ENCODE measurements around the gene CRNKL1.
"Not testable (repeated sequence)": the region's sequence is repeated elsewhere in the genome, so short reads cannot be mapped to it uniquely, and the experiment has no call there.

The CRNKL1 gene

GRCh38 chr20:20010639-20011500, 41.4 kb downstream of the CRNKL1 start:
- no peak for DNase-seq (ENCODE audit: low read depth in 4 of 4, low spot score in 1 of 4)

GRCh38 chr20:20009784-20010253, 42.4 kb downstream of the CRNKL1 start:
- no peak for DNase-seq (ENCODE audit: low read depth in 4 of 4, low spot score in 1 of 4)

DNA sequence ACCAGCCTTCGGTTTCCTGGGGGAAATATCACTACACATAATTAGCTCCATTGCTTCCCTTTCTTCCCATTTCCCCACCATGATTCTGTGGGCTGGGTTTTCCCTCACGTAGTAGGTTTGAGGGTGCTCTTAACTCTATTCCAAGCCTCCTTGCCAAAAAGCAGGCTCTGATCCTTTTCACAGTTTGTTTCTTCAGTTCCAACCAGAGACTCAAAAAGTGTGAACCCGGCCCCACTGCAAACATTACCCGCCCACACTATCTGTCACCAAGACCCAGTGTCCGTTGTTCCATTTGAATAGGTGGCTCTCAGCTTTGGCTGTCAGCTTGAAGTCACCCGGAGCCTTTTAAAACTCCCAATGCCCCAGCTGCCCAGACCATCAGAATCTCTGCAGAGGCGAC, 46.9 kb downstream of the CRNKL1 start:
- DNase-seq (ENCODE audit: low read depth in 4 of 4, low spot score in 1 of 4), result no peak

- DNase-seq (ENCODE audit: low read depth in 4 of 4, low spot score in 1 of 4), result not testable (repeated sequence)
These were observed 48.3 kb downstream of the CRNKL1 start for GRCh38 chr20:20003955-20004322.

- DNase-seq (ENCODE audit: low read depth in 4 of 4, low spot score in 1 of 4), result no peak
These were observed 49.0 kb downstream of the CRNKL1 start for GRCh38 chr20:20003031-20003954.

GRCh38 chr20:20002101-20002998, 49.9 kb downstream of the CRNKL1 start:
- no peak for DNase-seq (ENCODE audit: low read depth in 4 of 4, low spot score in 1 of 4)

DNA sequence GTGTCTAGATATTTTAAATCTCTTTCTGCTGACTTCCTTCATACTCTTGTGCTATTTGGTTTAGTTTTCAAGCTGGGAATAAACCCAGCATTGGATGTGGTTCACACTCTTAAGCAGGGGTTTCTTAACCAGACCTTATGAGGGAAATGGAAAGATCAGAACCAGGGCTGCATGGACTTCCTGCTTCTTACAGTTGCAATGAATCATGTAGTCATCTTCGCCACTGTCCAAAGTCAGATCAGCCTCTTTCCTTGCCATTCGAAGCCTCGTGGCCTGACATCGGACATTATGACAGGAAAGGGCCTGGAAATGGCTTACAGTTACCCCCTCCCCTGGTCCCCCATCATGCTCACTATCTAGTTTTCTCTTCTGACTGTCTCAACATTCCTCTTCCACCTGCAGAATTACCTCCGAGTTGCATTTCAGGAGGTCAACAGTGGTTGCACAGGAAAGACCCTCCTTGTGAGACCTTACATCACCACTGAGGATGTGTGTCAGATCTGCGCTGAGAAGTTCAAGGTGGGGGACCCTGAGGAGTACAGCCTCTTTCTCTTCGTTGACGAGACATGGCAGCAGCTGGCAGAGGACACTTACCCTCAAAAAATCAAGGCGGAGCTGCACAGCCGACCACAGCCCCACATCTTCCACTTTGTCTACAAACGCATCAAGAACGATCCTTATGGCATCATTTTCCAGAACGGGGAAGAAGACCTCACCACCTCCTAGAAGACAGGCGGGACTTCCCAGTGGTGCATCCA, 51.9 kb downstream of the CRNKL1 start:
- no peak for DNase-seq (ENCODE audit: low read depth in 4 of 4, low spot score in 1 of 4)

- no peak for DNase-seq (ENCODE audit: low read depth in 4 of 4, low spot score in 1 of 4)
These were observed 53.1 kb downstream of the CRNKL1 start for GRCh38 chr20:19998990-19999705.

- no peak for DNase-seq (ENCODE audit: low read depth in 4 of 4, low spot score in 1 of 4)
These were observed 55.3 kb downstream of the CRNKL1 start for GRCh38 chr20:19996917-19997316.

- no peak for DNase-seq (ENCODE audit: low read depth in 4 of 4, low spot score in 1 of 4)
These were observed 56.0 kb downstream of the CRNKL1 start for GRCh38 chr20:19996222-19996621.

DNA sequence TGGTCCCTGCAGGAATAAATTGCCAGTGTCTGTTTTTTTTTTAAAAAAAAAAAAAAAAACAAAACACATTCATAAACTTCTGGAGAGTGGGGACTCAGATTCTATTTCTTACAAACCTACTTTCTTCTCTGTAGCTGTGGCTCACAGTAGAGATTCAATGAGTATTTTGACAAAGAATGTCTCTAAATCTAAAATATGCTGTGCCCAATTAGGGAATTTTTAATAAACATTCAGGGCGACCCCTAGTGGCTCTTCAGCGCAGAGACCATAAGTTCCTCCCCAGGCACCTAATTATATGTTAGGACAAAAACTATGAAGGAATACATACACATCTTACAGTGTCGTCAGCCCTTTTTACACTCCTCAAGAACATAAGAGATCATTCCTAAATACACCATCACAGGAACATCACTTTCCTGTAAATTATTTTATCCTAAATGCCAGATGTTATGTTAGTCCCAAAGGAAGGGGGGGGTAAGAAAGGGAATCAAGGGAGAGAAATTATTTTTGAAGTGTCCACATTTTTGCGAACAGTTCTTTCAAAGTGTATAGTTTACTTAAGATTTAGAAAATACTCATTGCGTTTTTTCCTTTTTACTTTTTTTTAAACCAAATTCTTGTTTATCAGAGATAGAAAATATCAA, 56.9 kb downstream of the CRNKL1 start:
- DNase-seq (ENCODE audit: low read depth in 4 of 4, low spot score in 1 of 4), result no peak

GRCh38 chr20:19993958-19994669, 58.2 kb downstream of the CRNKL1 start:
- no peak for DNase-seq (ENCODE audit: low read depth in 4 of 4, low spot score in 1 of 4)

GRCh38 chr20:19992996-19993908, 59.0 kb downstream of the CRNKL1 start:
- no peak for DNase-seq (ENCODE audit: low read depth in 4 of 4, low spot score in 1 of 4)

DNA sequence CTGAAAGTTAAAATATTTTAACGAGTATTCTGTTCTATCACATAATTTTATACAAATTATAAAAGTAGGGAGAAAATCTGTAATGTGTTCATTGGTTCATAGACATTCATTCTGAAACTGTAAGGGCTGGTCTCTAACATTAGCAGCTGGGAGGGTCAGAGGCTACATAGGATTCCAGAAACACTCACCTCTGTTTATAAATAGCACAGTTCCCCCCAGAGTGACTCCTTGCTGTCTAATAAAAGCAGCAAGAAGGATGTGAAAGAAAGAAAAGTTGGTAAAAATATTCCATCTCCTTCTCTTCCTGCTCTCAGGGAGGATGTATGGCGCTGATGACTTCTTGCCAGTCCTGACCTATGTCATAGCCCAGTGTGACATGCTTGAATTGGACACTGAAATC, 60.4 kb downstream of the CRNKL1 start:
- DNase-seq (ENCODE audit: low read depth in 4 of 4, low spot score in 1 of 4), result no peak

DNA sequence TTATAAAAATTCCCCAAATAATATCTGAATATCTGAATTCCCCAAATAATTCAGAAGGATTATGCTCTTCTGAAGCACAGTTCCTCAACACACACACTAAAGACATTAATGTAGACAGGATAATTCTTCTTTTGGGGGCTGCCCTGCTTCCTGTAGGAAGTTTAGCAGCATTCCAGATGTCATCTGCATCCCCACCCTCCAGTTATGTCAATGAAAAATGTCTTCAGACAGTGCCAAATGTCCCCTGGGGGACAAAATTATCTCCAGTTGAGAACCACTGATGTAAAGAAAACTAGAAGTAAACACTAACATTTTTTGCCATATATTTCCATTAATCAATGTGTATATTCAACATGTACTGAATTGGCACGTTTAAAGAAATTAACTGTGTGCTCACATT, 61.0 kb downstream of the CRNKL1 start:
- DNase-seq (ENCODE audit: low read depth in 4 of 4, low spot score in 1 of 4), result no peak

- no peak for DNase-seq (ENCODE audit: low read depth in 4 of 4, low spot score in 1 of 4)
These were observed 61.4 kb downstream of the CRNKL1 start for GRCh38 chr20:19990850-19991249.

- DNase-seq (ENCODE audit: low read depth in 4 of 4, low spot score in 1 of 4), result no peak
These were observed 65.2 kb downstream of the CRNKL1 start for GRCh38 chr20:19987046-19987445.
